NCI-H1930 (cell line): ENCODE measurements around the gene ATE1.
A peak's percentile ranks its signal among the peaks of the same experiment; 100 is the strongest.
"Not testable (repeated sequence)": the region's sequence is repeated elsewhere in the genome, so short reads cannot be mapped to it uniquely, and the experiment has no call there.

Experiments
- DNase-seq, 2 experiments: peaks; one replicate each; lab custom pipeline; 2025; lab: John Stamatoyannopoulos, UW

ATE1 gene

DNA sequence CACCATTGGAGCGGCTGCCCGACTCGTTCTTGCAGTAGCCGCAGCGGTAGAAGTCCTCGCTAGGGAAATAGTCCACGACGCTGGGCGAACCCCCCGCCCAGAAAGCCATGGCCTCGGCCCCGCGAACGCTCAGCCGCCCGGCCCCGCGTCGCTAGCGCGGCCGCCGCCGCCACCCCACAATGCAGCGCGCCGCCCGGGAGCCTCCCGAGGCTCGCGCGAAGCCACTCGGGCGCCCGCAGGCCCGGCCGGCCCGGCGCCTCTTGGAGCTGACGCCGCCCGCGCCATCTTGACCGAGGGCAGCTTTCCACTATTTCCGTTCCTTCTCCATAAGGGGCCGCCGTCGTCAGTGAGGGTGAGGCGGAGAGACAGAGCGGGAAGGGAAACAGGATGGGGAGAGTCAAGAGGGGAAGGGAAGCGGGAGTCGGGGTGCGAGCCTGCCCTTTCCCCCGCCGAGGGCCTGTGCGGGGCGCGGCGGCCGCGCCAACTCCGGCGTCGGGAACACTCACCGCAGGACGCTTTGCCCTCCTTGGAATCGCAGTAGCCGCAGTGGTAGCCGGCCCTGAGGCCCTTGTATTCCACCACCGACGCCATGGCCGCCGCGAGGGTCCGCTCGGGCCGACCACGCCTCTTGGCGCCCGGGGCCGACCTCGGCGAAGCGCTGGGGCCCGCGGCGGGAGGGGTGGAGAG, at the start of gene ATE1:
Gene ATE1, minus strand, starts transcription at position 191 of the 687 bp plus-strand sequence. Its CDS starts 82 bp downstream, at position 109.
- peak; percentile 74 to 81 for DNase-seq

DNA sequence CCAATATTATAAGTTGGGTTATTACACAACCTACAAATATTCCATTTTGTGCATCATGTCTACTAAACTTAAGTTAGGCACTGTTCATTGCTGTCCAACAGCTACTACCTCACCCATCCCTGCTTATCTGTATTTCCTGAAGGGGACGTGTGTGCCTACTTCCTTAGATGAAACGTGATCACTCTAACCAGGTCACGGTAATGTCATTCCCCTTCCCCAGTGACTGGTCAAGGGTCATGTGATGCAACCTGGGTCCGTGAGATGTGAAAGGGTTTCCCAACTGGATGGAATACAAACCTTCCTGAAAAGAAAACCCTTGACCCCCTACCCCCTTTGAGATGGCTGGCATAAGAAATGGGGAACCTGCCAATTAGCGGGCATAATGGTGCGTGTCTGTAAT, 48.8 kb upstream of the ATE1 start:
- DNase-seq: no peak

DNA sequence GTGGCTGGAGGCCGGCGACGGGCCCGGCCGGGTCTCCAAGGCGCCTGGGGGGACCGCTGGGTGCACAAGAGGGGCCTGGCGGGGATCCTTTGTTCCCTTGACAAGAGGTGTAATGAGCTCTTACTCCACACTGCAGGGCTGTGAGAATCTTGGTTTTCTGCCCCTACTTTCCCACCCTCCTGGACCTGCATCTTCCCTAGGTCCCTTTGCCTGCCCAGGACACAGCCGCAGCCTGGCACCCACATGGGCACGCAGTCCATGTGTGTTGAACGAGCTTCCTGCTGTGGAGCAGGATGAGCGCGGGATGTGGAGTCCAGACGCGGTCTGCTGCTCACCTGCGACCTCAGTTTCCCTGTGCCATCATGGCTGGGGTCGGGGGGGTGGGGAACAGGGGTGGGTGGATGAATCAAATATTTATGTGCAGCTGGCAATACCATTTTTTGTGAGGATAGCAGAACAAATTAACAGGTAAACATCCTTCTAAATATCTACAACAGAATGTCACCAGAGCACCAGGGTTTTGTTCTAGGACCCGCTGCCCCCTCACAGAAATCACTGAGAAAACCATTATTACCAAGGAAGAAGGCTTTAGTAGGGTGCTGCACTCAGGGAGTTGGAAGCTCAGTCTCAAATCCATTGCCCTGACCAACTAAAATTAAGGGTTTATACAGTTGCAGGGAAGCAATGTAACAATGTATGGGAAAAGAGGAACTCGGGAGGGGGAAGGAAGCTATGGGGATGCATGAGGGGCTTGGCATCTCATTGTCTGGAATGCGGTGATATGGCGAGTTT, 47.7 kb upstream of the ATE1 start:
- no peak for DNase-seq

DNA sequence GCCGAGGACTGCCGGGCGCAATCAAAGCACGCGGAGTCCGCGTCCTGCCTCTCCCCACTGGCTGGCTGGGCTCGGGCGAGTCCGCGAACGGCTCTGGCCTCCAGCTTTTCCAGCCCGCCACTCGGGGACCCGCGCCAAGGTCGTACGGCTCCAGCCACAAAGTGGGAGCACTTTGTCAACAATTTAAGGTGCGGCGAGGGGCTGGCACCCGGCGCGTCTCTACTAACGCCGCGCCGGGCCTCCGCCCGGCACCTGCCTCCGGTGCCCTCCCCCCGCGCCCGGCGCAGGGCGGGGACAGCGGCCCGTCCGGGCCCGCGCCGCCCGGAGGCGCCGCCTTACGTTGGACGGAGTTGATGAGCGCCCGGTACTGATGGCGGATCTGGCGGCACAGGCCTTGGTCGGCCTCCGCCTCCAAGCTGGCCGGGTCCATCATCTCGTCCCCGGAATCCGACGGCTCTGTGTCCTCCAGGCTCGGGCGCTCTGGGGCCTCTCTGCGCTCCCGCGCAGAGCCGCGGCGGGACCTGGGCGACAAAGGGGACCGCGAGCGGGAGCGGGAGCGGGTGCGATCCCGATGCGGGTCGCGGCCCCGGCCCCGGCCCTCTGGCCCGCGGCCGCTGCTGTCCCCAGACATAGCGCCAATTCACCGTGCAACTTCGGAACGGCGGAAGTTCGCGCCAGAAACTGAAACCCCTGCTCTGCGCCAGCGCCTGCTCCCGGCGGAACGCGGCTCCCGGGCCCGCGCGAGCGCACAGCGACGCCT, 46.9 kb upstream of the ATE1 start, which contains the start of gene NSMCE4A:
Gene NSMCE4A, minus strand, starts transcription at position 683 of the 760 bp plus-strand sequence. Its CDS starts 52 bp downstream, at position 631.
- DNase-seq: peak; percentile 47 to 66

DNA sequence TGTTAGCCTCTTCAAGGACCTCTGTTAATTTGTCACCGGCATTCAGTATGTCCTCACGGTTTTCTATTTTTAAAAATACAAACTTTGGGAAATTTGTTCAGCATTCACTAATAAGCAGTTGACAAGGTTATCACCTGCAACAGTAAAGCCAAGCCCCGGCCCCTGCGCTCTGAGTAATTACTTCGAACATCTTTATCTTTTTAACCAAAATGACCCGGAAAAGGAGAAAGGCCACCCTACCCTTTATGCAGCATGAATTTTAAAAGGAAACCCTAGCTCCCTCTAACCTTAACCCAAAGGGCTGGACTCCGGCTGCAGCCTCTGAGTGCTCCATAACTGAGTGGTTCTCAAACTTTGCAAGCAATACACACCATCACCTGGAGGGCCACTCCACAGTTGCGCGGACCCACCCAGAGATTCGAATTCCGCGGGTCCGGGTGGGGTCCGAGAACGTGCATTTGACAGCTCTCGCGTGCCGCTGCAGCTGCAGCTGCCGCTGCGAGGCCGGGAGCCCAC, 46.2 kb upstream of the ATE1 start:
- no peak for DNase-seq

DNA sequence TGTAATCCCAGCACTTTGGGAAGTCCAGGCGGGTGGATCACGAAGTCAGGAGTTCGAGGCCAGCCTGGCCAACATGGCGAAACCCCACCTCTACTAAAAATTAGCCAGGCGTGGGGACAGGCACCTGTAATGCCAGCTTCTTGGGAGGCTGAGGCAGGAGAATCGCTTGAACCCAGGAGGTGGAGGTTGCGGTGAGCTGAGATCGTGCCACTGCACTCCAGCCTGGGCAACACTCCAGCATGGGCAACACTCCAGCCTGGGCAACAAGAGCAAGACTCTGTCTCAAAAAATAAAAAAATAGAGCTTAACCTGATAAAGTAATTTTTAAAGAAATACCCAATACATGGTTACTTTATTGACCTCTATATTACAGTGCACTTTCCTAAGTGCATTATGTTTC, 41.3 kb upstream of the ATE1 start:
- DNase-seq: not testable (repeated sequence)

DNA sequence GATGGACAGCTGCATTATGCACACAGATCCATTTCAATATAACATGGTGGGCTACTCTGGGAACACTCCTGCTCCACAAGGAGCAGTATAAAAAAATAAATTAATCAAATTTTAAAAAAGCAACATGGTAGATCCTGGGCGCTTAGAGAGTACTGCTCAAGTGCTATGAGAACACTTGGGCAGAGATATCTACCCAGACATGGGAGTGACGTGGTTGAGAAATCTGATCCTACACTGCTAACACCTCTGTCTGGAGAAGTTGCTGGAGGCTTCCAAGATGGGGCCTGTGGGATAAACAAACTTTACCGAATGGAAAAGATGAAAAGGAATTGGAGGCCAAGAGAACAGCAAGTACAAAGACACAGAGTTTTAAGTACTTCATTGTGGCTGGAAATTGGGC, 38.2 kb upstream of the ATE1 start:
- DNase-seq: no peak

DNA sequence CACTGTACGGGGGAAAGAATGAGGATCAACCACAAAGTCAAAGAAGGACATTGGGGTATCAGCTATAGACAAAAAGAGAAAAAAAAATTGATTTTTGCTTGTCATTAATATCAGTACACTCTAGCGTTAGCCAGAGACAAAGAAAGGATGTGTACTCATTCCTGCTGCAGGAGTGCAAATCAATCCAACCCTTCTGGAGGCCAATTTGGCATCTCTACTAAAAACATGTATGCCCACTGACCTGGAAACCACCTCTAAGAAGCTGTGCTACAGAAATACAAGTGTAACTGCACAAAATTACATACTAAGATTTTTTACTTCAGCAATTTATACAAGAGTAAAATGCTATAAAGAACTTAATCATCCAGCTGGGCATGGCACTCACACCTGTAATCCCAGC, 33.6 kb upstream of the ATE1 start:
- DNase-seq: no peak

DNA sequence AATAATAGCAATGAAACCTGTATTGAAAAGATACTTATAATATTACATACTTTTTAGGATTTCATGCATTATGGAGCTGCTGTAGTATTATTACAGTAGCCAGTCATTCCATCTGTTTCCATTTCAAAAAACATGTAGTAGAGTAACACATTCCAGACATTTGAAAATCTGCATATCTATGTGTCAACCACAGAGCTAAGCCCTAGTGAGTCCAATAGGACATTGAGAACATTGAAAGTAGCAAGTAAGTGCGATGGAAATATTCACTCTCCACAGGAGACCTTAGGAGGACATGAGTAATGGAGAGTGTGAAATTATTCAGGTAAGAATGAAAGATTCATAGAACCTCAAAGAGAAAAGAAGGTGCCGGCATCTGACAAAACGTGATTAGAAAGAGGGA, 31.8 kb upstream of the ATE1 start:
- DNase-seq: no peak

DNA sequence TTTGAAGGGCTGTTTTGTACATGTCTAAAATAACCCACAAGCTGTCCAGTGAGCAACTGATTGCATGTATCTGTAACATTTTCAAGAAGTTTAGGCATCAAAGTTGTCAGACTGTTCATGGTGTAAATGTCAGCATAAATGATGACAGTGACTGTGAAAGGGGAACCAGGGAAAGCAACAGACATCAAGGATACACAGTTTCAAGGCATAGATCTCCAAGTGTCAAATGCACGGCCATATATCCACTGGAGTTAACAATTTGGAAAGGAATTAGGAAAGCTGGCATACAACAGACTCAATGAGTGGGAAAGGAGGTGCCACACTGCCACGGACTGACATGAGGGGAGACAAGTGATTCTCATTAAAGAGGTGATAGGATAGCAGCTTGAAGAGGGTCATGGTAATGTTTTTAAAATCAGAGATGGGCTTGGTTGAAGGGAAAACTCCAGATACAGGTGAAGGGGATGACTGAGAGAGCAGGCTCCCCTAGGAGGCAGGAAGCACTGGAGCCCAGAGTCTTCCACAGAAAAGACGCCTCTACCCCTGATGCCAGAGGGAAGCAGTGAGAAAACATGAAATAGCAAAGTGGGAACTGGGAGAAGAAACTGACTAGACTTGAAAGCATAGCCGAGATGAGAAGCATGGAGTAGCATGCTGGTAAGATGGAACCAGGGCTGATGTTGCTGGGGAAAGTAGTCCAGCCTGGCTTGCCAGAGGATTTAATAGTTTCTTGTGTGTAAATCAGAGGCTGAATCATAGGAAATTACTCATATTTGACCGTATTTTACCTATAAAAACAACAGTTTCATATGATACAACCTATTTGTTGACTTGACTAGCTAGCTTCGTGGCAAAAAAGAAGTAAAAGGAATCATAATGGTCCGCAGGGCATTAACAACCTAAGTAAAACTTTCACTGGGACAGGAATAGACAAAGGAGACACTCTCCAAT, 28.6 kb upstream of the ATE1 start:
- DNase-seq: no peak

DNA sequence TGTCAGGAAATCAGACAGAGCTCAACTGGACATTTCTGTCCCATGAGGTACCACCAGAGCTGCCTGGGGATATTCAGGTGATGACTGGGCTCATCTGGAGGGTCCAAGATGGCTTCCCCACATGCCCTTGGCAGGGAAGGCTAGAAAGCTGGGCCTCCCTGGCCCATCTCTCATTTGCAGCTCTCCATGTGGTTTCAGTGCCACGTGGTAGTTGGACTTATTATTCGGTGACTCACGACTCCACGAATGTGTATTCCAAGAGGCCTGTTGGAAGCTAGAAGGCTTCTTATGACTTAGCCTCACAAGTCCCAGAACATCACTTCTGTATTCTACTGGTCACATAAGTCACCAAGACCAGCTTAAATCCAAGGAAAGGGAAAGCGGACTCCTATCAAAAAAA, 24.4 kb upstream of the ATE1 start:
- no peak for DNase-seq

DNA sequence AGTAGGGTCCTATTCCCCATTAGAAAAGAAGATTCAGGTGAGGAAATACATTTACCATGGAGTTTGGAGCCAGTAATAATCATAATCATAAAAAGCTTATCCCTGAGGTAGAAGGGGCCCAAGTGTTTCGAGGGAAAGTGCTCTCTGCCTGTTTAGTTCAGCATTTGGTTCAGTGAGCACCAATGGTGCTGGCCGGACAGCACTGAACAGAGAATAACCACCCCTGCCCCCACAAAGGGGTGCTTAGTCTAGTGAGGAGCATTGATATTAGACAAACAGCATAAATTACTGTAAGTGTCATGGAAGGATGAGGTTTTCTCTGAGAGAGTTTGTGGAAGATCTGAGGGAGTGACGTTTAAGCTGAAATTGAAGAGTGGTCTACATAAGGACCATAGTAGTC, 21.6 kb upstream of the ATE1 start:
- DNase-seq: no peak

DNA sequence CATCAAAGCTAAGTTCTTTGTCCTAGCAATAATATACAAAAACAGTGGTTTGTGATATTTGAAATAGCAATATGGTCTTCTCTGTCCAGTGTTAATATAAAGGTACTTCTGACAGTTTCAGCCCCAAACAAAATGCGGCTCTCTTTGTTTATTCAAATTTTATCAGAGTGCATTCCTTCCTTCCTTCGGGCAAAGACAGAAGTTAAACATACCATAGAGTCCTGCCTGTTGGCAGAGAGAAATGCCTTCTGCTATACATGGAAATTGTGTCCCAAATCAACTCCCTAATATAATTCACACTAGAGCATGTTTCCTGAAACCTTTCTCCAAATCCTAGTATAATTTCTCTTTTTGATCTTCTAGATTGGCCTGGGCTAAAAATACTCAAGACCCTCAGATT, 21.2 kb upstream of the ATE1 start:
- DNase-seq: no peak

DNA sequence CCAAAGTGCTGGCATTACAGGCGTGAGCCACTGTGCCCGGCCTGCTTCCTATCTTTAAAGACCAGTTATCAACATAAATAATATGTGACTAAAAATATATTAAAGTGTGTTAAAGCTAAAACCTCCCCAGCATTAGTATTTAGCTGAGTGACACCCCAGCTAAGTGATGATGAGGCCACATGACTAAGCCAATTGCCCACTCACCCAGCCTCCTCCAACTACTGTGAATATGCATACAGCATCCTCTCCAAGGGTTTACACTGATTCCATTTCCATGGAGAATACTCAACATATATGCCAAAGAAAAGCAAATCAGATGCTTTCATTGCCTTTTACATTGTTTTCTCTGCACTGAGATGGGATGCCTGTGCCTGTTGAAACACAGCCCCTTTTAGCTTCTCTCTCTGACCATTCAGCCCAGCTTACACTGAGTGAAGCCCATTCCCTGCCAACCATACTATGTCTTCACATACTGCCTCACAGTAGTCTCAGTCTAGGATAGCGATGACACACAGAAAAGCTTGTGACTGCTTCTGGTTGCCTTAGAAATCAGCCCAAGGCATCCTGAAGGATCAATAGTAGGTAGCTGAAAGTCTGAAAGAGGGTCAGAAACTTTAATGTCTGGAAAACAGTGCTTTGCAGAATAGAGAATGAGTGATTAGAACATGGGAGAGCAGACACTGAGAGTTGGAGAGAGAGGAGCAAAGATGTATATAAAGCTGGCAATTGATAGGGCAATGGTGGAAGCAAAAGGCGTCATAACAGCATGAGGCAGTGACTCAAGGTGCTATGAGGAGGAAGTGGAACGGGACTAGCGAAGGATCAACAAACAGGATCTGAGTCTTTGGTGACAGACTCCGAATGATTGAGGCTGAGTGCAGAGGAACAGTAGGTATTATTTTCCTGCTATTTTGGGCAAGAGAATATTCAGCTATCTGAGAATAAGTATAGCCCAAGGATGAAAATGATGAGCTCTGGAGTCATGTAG, 19.8 kb upstream of the ATE1 start:
- no peak for DNase-seq

DNA sequence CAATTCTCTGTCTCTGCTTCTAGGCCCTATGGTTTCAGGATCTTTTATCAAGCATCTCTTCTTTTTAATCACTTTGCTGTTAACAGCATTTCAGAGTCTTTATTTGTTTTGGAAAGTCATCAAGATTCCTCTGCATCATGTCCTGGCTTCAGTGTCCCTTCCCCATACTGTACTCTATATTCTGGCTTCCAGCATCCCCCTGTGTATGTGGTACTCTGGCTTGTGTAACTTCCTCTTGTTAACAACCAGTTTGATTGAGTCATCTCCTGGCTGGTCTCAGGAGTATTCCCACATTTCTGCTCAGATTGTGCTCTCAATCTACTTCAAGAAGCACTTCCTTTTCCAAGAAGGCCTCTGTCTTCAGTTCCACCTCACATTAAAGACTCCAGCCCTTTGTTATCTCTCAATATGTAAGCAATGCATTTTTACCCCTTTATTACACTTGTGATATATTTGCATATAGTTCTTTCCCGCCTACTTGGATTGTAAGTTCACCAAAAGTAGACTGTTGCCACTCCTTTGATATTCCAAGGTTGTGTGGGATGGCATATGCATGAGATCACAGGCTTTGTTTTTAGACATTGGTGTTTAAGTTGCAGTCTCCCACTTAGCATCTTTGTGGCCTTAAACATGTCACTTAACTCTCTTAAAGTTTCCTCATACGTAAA, 15.1 kb upstream of the ATE1 start:
- no peak for DNase-seq

DNA sequence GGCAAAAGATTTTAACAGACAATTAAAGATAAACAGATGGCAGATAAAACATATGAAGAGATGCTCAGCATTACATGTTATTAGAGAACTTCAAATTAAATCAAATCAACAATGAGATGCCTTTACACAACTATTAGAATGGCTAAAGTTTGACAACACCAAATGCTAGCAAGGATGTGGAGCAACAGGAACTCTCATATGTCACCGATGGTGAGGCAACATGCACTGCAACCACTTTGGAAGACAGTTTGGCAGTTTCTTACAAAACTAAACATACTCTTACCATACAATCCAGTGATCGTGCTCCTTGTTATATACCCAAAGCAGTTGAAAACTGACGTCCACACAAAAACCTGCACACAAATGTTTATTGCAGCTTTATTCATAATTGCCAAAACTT, 13.7 kb upstream of the ATE1 start:
- DNase-seq: no peak

DNA sequence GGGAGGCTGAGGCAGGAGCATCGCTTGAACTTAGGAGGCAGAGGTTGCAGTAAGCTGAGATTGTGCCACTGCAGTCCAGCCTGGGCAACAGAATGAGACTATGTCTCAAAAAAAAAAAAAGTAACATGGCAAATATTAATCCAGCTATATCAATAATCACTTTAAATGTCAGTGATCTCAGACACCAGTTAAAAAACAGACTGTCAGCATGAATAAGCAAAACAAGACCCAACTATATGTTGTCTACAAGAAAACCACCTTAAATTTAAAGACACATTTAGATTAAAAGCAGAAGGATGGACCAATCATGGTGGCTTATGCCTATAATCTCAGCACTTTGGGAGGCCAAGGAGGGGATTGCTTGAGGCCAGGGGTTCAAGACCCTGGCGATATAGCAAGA, 8.5 kb upstream of the ATE1 start:
- no peak for DNase-seq

DNA sequence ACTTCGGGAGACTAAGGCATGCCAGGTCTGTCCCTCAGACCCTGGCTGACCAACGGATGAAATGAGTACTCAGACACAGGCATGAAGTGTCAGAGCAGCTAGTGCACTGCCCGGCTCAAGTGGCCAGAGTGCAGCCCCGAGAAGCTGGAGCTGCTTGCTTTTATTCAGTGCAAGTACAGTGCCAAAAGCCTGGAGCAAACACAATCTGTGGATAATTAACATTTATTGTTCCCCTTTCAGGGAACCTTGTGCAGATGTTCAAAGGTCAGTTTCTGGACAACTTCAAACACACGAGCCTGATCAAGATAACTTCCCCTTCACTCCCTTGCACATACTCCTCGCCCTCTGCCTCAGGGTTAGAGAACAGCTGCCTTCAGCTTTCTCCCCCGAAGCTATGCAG, 7.9 kb upstream of the ATE1 start:
- DNase-seq: no peak

DNA sequence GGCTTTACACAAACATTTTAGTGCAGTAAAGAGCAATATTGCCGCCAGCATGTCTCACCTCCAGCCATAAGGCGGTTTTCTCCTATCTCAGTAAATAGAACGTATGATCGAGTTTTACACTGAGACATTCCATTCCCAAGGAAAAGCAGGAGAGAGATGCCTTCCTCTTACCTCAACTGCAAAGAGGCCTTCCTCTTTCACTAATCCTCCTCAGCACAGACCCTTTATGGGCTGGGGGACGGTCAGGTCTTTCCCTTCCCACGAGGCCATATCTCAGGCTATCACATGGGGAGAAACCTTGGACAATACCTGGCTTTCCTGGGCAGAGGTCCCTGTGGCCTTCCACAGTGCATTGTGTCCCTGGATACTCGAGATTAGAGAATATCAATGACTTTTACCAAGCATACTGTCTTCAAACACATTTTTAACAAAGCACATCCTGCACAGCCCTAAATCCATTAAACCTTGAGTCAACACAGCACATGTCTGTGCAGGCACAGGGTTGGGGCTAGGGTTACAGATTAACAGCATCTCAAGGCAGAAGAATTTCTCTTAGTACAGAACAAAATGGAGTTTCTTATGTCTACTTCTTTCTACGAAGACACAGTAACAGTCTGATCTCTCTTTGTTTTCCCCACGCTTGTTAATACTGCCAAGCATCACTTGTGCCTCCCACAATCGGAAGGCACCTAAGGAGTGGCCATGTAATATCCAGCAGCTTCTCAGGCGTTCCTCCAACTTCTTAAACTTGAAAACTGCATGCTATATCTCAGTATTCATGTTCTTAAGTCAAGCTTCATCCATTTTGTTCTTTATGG, 2.6 kb upstream of the ATE1 start:
- not testable (repeated sequence) for DNase-seq
